Stomach smooth muscle (tissue), 2 donors: ENCODE results near the gene CORO2B.

Source experiments
- H3K27ac ChIP-seq: one replicate; pipeline ENCODE4 v1.7.0; 2013; ENCODE audit warnings: mild to moderate bottlenecking, low read length, inconsistent platforms
- H3K27me3 ChIP-seq, 2 donors: one replicate each; pipeline ENCODE4 v1.7.0; 2013; ENCODE audit warnings: low read length in 2 of 2; ENCODE audit not compliant: insufficient read depth in 2 of 2, control insufficient read depth in 1 of 2
- H3K36me3 ChIP-seq, 2 donors: one replicate each; pipeline ENCODE4 v1.7.0; 2013; ENCODE audit warnings: low read length in 2 of 2; ENCODE audit not compliant: control insufficient read depth in 2 of 2, insufficient read depth in 2 of 2
- H3K4me1 ChIP-seq: one replicate; pipeline ENCODE4 v1.7.0; 2013; ENCODE audit warnings: low read length; ENCODE audit not compliant: control insufficient read depth, insufficient read depth
- H3K4me3 ChIP-seq, 2 donors: one replicate each; pipeline ENCODE4 v1.7.0; 2013; ENCODE audit warnings: low read length in 2 of 2
- H3K9ac ChIP-seq, 2 donors: one replicate each; pipeline ENCODE4 v1.7.0; 2013; ENCODE audit warnings: low read length in 2 of 2, mild to moderate bottlenecking in 1 of 2
- H3K9me3 ChIP-seq, 2 donors: one replicate each; pipeline ENCODE4 v1.7.0; 2013; ENCODE audit warnings: low read length in 2 of 2; ENCODE audit not compliant: control insufficient read depth in 2 of 2
- donor health status: healthy.
- donor health status: Pancreatic carcinoma.

Gene CORO2B

DNA sequence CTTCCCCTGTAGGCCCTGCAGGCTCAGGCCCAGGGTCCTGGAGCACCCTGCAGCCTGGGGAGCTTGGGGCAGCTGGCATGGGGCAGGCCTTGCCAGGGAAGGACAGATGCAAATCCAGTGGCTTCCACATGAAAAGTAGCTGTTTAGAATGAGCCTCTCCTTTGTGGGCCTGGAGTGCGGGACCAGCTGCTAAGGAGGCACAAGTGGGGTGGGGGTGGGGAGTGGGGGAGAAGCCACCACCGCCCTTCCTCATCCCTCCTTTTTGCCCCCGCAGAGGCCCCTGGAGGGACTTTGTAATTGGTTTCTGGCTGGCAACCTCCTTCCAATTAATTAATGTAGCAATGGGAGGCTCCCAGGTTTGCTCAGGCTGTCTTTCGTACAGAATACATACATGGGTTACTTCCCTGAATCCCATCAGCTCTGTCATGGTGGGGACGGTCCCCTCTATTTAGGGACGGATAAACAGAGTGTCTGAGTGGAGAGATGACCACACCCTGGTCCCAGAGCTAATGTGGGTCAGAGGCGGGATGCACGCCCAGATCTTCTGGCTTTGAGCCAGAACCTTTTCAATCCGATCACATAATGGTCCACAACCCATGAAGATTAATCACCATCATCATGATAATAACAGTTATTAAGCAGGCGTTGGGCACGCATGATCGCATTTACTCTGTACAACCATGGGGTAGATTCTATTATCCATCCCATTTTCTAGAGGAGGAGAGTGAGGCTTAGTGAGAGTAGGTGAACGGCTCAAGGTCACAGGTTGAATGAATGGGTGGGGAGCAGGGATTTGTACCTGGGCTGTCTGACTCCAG, 6.2 kb downstream of the CORO2B start:
- Histone ChIP-seq H3K9ac (no peak overlapping the region), H3K4me3 (no peak overlapping the region), H3K27me3 (peaks cover 0 to 4% of the 10 kb centered on the region in 2 donors), H3K4me1 (peaks cover 17% of the 10 kb centered on the region), H3K36me3 (no peaks in the 10 kb centered on the region), H3K27ac (no peak overlapping the region), H3K9me3 (no peaks in the 10 kb centered on the region)

DNA sequence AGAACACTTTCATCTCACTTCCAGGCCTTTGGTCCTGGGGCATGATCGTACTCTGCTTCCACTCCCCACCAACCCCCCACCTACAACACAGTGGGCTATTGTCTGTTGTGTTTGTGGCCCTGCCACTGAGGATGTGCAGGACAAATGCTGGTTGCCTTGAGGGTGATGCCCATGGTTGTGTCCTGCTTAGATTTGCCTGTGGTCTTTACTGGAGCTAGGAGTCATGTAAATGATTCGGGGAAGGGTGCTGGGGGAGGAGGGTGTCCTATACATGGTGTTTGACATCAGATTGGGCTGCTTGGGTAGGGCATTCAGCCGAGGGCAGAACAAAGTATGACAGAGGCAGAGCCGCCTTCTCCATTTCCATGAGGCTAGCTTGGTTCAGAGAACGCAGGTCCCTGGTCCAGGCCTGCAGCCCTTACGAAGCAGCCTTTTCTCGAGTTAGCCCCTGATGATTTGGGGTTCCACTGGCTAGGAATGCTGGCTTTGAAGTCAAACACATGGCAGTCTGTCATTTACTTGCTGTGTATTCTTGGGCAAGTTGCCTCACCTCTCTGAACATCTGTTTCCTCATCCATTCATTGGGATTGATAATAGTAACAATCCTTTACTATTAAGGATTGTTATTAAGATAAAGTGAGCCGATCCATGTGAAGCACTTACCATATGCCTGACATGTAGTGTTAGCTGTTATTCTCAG, 6.9 kb downstream of the CORO2B start:
- Histone ChIP-seq H3K4me1 (peaks cover 21% of the 10 kb centered on the region), H3K9ac (no peak overlapping the region), H3K4me3 (no peak overlapping the region), H3K27ac (no peak overlapping the region), H3K36me3 (no peaks in the 10 kb centered on the region), H3K27me3 (peaks cover 0 to 2% of the 10 kb centered on the region in 2 donors), H3K9me3 (no peaks in the 10 kb centered on the region)

DNA sequence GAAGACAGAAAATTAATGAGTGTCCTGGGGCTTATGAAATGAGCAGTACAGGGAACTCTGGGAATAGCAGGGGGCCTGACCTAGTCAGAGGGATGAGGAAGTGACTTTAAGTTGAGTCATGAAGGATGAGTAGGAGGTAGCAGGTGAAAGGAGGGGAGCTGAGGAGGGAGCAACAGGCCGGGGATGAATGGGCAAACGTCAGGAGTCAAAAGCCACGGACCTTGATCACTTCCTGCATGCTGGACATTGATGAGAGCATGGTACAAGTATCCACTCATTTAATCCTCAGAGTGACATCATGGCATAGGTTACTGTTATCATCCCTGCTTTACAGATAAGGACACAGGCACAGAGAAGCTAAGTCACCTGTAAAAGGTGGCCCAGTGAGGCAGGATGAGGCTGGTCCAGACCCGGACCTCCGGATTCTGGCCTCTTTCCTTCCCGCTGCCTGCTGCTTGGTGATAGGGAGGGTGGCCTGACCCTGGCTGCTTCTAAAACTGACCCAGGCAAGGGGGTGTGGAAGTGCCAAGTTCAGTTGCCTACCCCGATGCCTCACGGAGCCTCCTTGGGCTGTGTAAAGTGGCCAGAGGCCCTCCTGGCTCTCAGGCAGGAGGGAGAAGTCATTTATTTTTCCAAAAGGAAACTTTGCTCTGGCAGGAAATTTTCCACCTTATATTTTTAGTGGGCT, 7.6 kb downstream of the CORO2B start:
- no peak overlapping the region for H3K9ac ChIP-seq
- H3K4me1 ChIP-seq, result peaks cover 19% of the 10 kb centered on the region
- H3K36me3 ChIP-seq, result no peaks in the 10 kb centered on the region
- no peaks in the 10 kb centered on the region for H3K9me3 ChIP-seq
- no peak overlapping the region for H3K27ac ChIP-seq
- H3K4me3 ChIP-seq, result no peak overlapping the region
- no peaks in the 10 kb centered on the region for H3K27me3 ChIP-seq

DNA sequence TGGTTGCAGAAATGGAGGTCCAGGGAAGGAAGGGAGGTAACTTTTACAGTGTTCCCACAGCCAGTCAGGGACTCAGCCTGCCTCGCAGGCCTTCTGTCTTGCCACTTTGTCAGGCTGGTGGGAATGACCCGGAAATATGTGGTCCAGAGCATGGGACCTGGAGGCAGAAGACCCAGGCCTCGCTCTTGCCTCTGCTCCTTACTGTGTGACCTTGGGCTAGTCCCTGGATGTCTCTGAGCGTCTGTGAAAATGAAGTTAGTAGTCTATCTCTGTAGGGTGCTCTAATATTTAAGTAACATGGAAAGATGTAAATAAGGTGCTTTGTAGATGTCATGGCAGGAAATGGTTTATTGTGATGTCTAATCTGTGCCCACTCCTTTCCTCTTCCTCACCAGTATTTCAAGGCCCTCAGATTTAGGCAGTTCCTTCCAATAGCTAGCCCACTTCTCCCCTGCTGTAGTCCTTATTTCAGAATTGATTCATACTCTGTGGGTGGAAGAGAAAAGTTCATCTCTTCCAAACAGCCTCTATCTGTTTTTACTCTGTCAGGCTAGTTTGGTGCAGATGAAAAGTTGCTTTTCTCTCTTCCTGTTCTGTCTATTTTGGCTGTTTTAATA, 9.1 kb downstream of the CORO2B start:
- H3K9ac ChIP-seq, result no peak overlapping the region
- H3K9me3 ChIP-seq, result no peaks in the 10 kb centered on the region
- H3K4me1 ChIP-seq, result peaks cover 23% of the 10 kb centered on the region
- no peak overlapping the region for H3K27ac ChIP-seq
- no peaks in the 10 kb centered on the region for H3K36me3 ChIP-seq
- H3K27me3 ChIP-seq, result peaks cover 0 to 5% of the 10 kb centered on the region in 2 donors
- H3K4me3 ChIP-seq, result no peak overlapping the region

DNA sequence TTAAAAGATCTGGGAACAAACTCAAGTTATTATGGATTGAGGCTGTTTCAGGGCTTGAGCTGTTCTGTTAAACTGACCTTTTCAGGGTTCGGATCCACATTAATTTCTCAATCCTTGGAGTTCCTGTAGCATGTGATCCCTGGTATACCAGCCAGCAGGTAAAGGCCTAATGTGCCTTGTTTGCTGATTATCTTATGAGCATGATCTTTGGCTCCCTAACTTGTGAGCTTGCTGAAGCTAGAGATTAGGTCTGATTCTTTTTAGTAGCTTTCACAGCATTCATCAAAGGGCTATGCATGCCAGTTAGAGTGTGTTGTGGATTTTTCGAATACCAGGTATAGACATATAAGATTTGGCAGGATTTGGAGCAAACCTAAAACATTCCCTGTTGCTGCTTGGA, 10.3 kb downstream of the CORO2B start:
- H3K9ac ChIP-seq, result no peak overlapping the region
- no peak overlapping the region for H3K27ac ChIP-seq
- no peak overlapping the region for H3K4me3 ChIP-seq

DNA sequence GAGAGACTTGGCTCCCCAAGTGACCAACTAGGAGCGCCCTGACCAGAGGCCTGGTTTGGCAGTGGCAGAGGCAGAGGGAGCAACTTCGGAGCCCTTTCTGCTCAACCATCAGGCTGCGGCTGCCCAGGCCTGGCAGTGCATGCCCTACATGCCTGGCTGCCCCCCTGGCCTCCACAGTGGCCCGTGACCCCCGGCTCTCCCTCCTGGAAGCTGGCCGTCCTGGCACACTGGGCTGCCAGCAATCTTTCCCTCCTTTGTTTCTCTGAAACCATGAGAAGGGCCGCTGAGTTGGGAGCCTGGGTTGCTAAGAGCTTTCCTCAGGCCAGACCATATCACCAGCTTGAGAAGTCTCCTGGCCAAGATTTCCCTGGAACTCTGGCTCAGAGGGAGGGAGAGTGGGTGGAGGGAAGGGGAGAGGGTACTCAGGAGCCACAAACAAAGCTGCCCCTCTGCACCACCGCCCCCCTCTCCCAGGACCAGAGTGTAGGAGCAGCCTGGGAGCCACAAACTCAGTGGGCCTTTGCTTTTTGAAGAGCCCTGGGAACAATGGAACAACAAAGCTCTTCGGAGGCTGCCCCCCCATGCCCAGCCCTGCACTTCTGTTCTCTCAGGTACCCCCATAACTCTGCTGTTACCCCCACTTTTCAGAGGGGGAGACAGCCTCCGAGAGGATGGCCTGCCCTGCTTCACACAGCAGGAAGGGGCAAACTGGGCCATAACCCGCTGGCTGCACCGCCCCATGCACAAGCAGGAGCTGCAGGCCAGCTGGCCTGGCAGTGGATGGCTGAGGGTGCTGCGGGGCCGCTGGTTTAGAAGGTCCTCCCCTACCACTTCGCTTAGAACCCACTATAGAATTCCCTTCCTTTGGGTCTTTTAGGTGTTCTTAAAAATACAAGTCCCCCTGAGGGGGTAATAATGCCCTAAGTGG, 11.3 kb downstream of the CORO2B start:
- Histone ChIP-seq H3K4me3 (no peak overlapping the region), H3K36me3 (no peaks in the 10 kb centered on the region), H3K27me3 (peaks cover 0 to 5% of the 10 kb centered on the region in 2 donors), H3K9ac (no peak overlapping the region), H3K27ac (no peak overlapping the region), H3K9me3 (no peaks in the 10 kb centered on the region), H3K4me1 (peaks cover 23% of the 10 kb centered on the region)

More for the DNA sequence above, 10.3 kb downstream of the CORO2B start:
- Histone ChIP-seq H3K36me3 (no peaks in the 10 kb centered on the region), H3K27me3 (peaks cover 0 to 5% of the 10 kb centered on the region in 2 donors), H3K9me3 (no peaks in the 10 kb centered on the region), H3K4me1 (peaks cover 20% of the 10 kb centered on the region)

DNA sequence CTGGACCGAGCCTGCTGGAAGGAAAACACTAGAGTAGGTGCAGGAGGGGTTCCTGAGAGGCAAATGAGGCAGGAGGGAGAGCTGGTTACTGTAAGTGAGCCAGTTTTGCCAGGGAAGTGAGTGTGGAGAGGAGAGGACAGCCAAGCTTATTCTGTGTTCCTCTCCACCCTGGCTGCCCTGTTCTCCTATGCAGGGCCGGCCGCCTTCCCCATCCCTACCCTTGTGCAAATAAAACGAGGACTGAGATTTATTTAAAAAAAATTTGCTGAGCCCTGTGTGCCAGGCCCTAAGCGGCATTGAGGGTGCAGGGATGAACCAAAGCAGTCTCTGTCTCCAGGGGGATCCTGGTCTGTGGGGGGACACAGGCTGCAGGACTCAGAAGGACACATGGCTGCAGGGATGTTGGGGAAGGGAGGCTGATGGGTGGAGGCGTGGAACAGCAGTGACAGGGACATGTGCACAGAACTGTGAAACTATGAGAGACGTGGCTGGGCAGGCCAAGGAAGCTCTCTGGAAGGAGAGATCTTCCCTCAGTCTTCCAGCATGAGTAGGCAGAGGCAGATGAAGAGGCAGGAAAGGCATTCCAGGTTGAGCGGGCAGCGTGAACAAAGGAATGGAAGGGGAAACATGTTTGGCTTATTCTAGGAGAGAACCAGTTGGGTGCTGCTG, 12.1 kb downstream of the CORO2B start:
- Histone ChIP-seq H3K27me3 (peaks cover 0 to 5% of the 10 kb centered on the region in 2 donors), H3K4me1 (peaks cover 23% of the 10 kb centered on the region), H3K4me3 (no peak overlapping the region), H3K27ac (no peak overlapping the region), H3K9me3 (no peaks in the 10 kb centered on the region), H3K36me3 (no peaks in the 10 kb centered on the region), H3K9ac (no peak overlapping the region)

DNA sequence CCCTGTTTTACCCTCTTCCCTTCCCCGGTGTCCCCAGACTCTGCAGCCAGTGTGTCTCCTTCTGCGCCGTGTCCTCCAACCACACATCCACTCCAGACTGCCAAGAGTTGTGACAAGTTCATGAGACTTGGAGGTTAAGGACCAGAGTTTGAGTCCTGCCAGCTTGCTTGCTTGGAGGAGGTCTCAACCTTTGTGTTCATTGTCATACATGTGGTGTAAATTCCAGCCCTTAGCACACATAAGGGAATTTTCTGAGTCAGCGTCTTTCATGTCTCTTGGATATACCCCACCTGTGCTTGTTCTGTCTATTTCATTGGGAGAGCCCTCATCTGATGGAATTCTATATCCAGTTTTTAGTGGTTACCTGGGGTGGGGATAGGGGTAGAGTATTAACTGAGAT, 13.3 kb downstream of the CORO2B start:
- Histone ChIP-seq H3K4me1 (peaks cover 18% of the 10 kb centered on the region), H3K36me3 (no peaks in the 10 kb centered on the region), H3K9me3 (no peaks in the 10 kb centered on the region), H3K4me3 (no peak overlapping the region), H3K27ac (no peak overlapping the region), H3K9ac (no peak overlapping the region), H3K27me3 (peaks cover 0 to 5% of the 10 kb centered on the region in 2 donors)

DNA sequence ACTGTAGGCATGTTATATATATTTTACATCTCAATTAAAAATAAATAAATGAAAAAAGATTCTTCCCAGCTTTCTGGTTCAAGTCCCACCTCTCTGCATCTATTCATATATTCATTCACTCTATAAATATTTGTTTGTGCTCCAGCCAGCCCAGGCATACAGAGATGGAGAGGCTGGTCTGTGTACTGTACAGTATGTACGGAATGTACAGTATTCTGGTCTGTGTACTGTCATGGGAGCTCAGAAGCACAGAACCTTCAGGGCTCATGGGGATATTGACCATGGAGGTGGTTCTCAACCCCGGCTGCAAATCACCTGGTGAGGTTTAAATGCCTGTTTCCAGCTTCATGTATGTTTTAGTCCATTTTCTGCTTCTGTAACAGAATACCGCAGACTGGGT, 13.8 kb downstream of the CORO2B start:
- Histone ChIP-seq H3K27ac (no peak overlapping the region), H3K9me3 (no peaks in the 10 kb centered on the region), H3K27me3 (peaks cover 0 to 5% of the 10 kb centered on the region in 2 donors), H3K4me1 (peaks cover 18% of the 10 kb centered on the region), H3K4me3 (no peak overlapping the region), H3K36me3 (no peaks in the 10 kb centered on the region), H3K9ac (no peak overlapping the region)
